ENCODE results near the gene LUZP1. TPM values are rescaled to one million over a fixed set of nuclear protein-coding genes. Genes with fewer than 3 reads are reported as not detected.
"Not testable (repeated sequence)": the region's sequence is repeated elsewhere in the genome, so short reads cannot be mapped to it uniquely, and the experiment has no call there.

Gene LUZP1
- polyA plus RNA-seq, 1 donor, result 37.1 TPM

DNA sequence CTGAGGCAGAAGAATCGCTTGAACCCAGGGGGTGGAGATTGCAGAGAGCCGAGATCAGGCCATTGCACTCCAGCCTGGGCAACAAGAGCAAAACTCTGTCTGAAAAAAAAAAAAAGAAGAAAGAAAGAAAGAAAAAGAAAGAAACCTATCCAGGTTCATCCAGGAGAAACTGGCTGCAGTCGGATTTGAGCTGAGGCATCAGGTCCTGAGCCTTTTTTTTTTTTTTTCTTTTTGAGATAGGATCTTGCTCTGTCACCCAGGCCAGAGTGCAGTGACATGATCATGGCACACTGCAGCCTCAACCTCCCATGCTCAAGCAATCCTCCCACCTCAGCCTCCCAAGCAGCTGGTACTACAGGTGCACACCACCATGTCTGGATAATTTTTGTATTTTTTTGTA, 22.5 kb upstream of the LUZP1 start:
- DNase-seq, result no peak

DNA sequence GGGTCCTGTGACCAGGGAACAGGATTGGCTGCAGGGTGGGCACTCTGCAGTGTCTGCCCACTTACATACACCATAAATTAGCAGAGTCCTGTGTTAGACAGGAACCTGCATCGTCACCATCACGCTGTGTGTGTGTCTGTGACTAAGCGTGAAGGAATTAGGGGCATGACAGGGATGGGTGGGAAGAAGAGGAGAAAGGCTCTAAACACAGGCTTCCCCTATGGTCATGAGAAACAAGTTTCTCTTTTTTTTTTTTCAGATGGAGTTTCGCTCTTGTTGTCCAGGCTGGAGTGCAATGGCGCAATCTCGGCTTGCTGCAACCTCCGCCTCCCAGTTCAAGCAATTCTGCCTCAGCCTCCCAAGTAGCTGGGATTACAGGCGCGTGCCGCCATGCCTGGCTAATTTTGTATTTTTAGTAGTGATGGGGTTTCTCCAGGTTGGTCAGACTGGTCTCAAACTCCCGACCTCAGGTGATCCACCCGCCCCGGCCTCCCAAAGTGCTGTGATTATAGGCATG, 20.3 kb upstream of the LUZP1 start:
- not testable (repeated sequence) for DNase-seq

DNA sequence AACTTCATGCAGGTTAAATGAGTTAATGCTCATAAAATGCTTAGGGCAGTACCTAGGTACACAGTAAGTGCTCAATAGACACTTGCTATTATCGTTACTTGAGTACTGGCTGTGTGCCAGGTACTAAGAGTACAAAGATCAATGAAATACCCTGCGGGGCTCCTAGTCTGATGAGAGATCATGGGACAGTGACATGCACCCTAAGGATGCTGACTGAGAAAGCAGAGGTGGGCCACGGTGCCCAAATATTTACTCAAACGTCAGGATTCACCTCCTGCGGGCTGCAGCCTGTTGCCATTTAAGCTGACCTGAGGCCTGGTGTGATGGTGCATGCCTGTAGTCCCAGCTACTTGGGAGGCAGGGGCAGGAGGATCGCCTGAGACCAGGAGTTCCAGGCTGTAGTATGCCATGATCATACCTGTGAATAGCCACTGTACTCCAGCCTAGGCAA, 19.8 kb upstream of the LUZP1 start:
- DNase-seq, result no peak

GRCh38 chr1:23187637-23188036, 19.0 kb upstream of the LUZP1 start:
- no peak for DNase-seq

DNA sequence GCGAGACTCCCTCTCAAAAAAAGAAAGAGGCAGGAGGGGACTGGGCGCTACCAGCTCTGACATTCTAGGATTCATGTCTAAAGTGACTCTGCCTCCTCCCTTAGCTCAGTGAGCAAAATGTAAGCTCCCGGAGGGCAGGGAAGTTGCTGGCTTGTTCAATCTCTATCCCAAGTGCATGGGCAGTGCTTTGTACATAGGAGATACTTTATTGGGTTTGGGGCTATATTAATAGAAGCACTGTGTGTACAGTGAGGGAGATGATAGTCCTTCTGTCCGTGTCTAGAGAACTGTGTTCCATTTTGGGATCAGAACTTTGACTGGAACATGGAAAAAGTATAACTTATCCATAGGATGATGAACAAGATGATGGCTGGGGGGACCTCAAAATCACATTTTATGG, 16.7 kb upstream of the LUZP1 start:
- DNase-seq, result no peak

DNA sequence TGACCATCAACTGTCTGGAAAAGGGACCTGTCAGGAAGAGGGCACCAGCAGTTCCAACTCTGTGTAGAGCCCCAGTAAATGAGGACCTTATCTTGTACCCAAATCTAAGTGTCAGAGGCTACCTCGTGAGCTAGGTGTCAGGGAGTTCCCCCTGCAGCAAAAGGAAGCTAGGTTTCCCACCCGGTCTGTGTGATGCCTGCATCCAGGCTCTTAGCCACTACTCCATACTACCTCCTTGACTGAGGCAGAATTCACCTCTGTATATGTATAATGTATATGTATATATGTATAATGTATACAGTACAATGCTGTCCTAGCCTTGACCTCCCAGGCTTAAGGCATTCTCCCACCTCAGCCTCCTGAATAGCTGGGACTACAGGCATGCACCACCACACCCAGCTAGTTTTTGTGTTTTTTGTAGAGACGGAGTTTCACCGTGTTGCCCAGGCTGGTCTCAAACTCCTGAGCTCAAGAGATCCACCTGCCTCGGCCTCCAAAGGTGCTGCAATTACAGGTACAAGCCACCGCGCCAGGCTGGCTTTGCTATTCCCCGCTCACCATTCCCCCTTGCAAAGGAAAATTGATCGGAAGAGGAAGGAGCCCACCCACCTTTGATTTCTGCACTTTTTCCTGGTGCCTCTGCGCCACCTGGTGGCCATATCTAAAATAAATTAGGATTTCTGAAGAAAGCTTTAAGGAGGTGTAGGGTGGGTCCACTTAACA, 15.7 kb upstream of the LUZP1 start:
- DNase-seq, result peak; percentile 37

DNA sequence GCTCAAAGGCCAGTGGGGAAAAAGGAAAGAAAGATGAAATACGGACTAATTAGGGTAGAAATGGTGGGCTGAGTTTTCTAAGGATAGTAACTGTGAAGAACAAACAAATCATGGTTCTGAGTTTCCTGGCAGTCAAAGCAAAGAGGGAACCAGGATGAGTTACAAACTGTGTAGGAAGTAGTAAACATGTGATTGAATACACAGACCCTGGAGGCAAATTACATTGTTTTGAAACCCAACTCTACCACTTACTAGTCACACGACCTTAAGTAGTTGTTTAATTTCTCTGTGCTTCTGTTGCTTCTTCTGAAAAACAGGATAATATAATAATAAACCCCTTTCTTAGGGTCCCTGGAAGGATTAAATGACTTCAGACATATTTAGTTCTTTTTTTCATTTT, 11.2 kb upstream of the LUZP1 start:
- DNase-seq, result no peak

DNA sequence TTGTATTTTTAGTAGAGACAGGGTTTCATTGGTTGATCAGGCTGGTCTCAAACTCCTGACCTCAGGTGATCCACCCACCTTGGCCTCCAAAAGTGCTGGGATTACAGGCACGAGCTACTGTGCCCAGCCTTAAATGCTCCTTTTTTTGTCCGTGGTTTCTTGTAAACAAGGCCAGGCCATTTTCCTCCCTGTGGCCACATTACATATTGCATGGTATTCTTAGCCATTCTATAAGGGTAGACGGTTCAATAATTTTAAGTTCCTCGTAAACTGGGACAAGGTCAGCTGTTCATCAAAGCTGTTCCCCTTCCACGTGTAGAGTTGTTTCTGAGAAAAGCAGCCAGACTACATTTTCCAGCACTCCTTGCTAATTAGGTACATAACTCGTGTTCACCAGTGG, 10.3 kb upstream of the LUZP1 start:
- no peak for DNase-seq

GRCh38 chr1:23178414-23178813, 9.8 kb upstream of the LUZP1 start:
- no peak for DNase-seq

GRCh38 chr1:23177438-23178380, 9.1 kb upstream of the LUZP1 start:
- peak; percentile 57 for DNase-seq

DNA sequence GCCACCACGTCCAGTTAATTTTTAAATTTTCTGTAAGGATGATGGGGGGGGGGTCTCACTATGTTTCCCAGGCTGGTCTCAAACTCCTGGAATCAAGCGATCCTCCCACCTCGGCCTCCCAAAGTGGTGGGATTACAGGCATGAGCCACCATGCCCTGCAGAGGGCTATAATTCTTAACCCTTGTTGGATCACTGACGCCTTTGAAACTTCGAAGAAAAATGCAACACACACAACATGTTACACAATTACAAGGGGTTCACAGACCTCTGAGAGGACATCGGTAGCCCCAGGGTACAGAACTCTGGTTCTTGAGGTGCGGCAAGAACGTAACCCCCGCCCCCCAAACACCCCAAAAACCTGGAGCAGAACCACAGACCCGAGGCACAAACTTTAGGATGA, 8.4 kb upstream of the LUZP1 start:
- DNase-seq, result no peak

GRCh38 chr1:23174426-23175110, 5.9 kb upstream of the LUZP1 start:
- DNase-seq, result no peak

DNA sequence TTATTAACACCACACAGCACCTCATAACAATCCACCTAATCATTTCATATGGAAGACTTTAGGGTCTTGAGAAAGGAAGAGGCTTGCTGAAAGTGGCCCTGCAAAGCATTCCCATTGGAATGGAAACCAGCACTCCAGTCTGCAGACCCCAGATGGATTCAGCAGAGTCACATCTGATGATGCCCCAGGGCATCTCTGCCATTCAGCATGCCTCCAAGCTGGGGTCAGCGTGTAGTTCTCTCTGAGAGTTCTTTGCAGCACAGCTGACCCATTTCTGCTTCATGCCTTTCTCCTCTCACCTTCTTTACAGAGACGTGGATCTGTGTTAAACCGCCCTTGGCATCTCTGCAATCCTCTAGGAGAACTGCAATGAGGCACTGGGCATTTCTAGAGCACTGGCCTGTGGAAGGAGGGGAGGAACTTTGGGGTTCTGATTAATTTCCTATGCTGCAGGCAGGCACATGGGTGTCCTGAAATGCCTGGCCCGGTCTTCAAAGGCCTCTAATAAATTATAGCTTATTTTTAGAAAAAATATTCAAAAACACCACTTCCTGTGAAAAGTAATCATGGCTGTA, 2.6 kb upstream of the LUZP1 start:
- no peak for DNase-seq

GRCh38 chr1:23169727-23170335, 1.2 kb upstream of the LUZP1 start:
- no peak for DNase-seq

DNA sequence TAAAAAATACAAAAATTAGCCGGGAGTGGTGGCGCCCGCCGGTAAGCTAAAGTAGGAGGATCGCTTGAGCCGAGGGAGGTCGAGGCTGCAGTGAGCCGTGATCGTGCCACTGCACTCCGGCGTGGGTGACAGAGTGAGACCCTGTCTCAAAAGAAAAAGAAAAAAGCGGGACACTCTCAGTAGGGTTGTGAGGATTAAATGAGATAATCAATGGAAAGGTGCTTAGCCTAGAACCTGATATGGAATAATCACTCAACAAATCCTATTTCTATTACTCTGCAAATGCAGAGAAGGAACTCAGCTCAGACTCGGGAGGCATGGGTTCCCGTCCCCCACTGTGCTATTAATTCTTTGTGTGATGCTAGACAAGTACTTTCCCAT, 529 bp upstream of the LUZP1 start:
- no peak for DNase-seq

- no peak for DNase-seq
These were observed 594 bp downstream of the LUZP1 start for GRCh38 chr1:23168079-23168444.

DNA sequence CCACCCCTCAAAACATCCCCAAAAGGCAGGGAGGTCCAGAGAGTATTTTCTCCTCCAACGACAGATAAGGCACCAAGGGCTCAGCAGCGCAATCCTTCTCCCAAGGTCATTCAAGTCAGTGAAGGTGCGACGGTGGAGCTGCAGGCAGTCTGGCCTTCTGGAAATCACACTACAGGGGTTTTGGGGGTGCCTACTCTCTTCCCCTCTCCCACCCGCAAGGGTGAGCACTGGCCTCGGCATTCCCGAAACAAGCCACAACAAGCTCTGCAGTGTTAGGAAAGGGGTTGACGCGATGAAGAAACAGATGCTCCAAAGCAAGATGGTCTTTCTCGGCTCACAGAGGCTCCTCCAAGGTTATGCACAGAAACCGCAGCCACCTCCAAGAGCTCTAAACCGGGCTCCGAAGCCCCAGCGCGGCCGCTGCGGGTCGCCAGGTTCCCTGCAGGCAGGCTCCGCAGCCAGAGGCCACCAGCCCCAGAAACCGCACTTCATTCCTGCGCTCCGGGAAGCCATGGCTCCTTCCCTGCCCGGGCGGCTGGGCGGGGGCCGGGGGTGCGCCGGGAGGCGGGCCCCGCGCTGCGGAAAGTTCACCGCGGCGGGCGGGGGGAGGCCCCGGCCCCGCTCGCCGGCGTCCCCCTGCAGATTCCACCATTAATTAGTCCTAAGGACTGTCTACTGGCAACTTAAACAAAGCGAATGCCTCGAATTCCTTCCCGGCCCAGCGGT, 1.1 kb downstream of the LUZP1 start:
- peak; percentile 41 for DNase-seq

DNA sequence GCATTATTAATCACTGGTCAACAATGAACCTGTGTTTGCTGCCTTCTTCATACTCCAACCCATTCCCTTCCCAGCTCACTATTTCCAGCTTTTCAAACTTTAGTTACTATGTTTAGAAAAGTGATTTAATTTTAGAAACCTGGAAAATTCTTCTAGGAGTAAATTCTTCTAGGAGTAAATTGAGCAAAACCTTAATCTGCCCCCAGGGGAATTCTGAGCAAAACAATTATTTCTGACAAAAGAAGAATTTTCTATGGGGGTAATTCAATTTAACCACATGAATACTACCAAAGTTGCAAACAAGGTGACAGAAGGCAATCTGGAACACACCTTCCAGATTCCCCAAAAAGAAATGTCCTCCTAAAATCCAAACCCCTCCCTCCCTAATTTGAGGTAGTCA, 1.8 kb downstream of the LUZP1 start:
- no peak for DNase-seq

DNA sequence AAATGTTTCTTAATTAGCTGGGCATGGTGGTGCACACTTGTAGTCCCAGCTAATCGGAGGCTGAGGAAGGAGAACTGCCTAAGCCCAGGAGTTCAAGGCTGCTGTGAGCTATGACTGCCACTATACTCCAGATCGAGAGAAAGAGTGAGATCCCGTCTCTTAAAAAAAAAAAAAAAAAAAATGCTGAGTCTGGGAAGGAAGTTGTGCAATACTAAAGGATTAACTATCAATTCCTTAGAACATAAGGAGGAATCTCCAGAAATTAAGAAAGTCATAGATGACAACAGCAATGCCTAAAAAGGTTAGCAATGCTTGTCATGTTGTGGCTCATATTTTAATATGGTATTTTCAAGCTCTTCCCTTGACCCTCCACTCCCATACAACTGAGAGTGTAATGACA, 5.3 kb downstream of the LUZP1 start:
- no peak for DNase-seq

DNA sequence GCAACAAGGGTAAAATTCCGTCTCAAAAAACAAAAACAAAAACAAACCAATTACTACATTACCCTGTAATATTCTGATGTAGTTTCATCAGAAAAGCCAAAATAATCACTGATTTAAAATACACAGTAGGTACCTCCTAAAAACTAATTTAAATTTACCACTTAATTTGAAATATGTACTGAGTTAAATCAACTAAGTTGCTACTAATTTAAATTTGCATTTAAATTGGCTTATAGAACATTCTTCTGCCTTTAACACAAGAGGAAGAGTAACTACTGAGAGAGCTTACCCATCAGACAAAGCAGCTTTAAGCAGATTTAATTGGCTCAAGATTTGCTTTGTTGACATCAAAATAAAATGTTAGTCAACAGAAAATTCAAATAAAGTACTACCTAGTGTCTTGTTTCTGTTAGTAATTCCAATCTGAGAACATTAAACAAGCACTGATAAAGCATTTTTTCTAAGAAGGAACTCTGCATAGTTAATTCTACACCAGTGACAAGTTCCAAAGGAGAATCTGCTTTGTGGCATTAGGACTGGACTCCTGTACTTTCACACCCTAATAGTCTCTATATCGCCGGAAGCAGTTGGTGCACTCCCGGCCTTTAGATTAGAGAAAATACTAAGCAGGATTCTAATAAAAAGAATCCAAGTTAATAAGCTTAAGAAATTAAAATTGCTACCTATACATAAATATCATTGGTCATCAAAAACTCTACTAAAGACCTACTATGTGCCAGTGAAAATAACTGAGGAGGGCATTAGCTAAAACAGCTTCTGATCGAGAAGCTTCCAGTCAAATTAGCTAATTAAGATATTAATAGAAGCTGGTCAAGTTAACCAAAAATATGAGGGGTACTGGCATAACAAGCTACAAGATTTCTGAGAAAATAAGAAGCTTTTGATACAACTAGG, 8.4 kb downstream of the LUZP1 start:
- DNase-seq, result no peak
